HTERT RPE-1 (cell line): ENCODE data around the gene STN1.

Source experiments
- in situ Hi-C: fragments of 300-500 bp; cut with MboI; formaldehyde crosslinking; loops from 4 replicates; pipeline ENCODE4 v1.14.3; 2020; ENCODE audit warnings: low sequenced_read_pairs

STN1 gene

GRCh38 chr10:103870516-103870915 is 47.5 kb downstream of the STN1 start:
- in situ Hi-C loops, result loop anchor here (25.0 kb wide), 1 partner anchor 158 kb away; no protein-coding TSS in a partner anchor

- in situ Hi-C loops, result loop anchor here (25.0 kb wide), 1 partner anchor 157 kb away; no protein-coding TSS in a partner anchor
Measured at GRCh38 chr10:103869336-103869735, 48.6 kb downstream of the STN1 start.

- in situ Hi-C loops, result loop anchor here (25.0 kb wide), 1 partner anchor 156 kb away; no protein-coding TSS in a partner anchor
Measured at GRCh38 chr10:103868200-103868599, 49.8 kb downstream of the STN1 start.

GRCh38 chr10:103861505-103861904 is 56.5 kb downstream of the STN1 start:
- in situ Hi-C loops, result loop anchor here (25.0 kb wide), 1 partner anchor 149 kb away; no protein-coding TSS in a partner anchor

- in situ Hi-C loops, result loop anchor here (25.0 kb wide), 1 partner anchor 147 kb away; no protein-coding TSS in a partner anchor
Measured at GRCh38 chr10:103859161-103860086, 58.6 kb downstream of the STN1 start.

GRCh38 chr10:103858360-103858759 is 59.6 kb downstream of the STN1 start:
- in situ Hi-C loops, result loop anchor here (25.0 kb wide), 1 partner anchor 146 kb away; no protein-coding TSS in a partner anchor

- in situ Hi-C loops, result loop anchor here (25.0 kb wide), 1 partner anchor 144 kb away; no protein-coding TSS in a partner anchor
Measured at GRCh38 chr10:103856797-103857170, 61.2 kb downstream of the STN1 start.

- in situ Hi-C loops, result loop anchor here (25.0 kb wide), 1 partner anchor 144 kb away; no protein-coding TSS in a partner anchor
Measured at GRCh38 chr10:103855852-103856796, 61.9 kb downstream of the STN1 start.

GRCh38 chr10:103855424-103855823 is 62.6 kb downstream of the STN1 start, which contains the start of gene SH3PXD2A:
Gene SH3PXD2A (minus strand): TSS chr10:103855576. CDS start chr10:103855266, 310 bp downstream.
- in situ Hi-C loops, result loop anchor here (25.0 kb wide), 1 partner anchor 143 kb away; no protein-coding TSS in a partner anchor

GRCh38 chr10:103854686-103855391 is 63.1 kb downstream of the STN1 start:
- in situ Hi-C loops, result loop anchor here (25.0 kb wide), 1 partner anchor 143 kb away; no protein-coding TSS in a partner anchor

- in situ Hi-C loops, result loop anchor here (25.0 kb wide), 1 partner anchor 142 kb away; no protein-coding TSS in a partner anchor
Measured at GRCh38 chr10:103854265-103854685, 63.7 kb downstream of the STN1 start.

GRCh38 chr10:103853428-103854264 is 64.3 kb downstream of the STN1 start:
- in situ Hi-C loops, result loop anchor here (25.0 kb wide), 1 partner anchor 141 kb away; no protein-coding TSS in a partner anchor

- in situ Hi-C loops, result loop anchor here (25.0 kb wide), 1 partner anchor 141 kb away; no protein-coding TSS in a partner anchor
Measured at GRCh38 chr10:103852856-103853255, 65.1 kb downstream of the STN1 start.

- in situ Hi-C loops, result loop anchor here (25.0 kb wide), 1 partner anchor 140 kb away; no protein-coding TSS in a partner anchor
Measured at GRCh38 chr10:103852189-103852711, 65.7 kb downstream of the STN1 start.

- in situ Hi-C loops, result loop anchor here (25.0 kb wide), 1 partner anchor 139 kb away; no protein-coding TSS in a partner anchor
Measured at GRCh38 chr10:103851261-103851660, 66.7 kb downstream of the STN1 start.

GRCh38 chr10:103850572-103850895 is 67.5 kb downstream of the STN1 start:
- in situ Hi-C loops, result loop anchor here (25.0 kb wide), 1 partner anchor 138 kb away; no protein-coding TSS in a partner anchor

GRCh38 chr10:103849880-103850571 is 68.0 kb downstream of the STN1 start:
- in situ Hi-C loops, result loop anchor here (25.0 kb wide), 1 partner anchor 138 kb away; no protein-coding TSS in a partner anchor
